HG02970 (cell line): Measurements from ENCODE around the gene CHPT1.
"Not testable (repeated sequence)": the region's sequence is repeated elsewhere in the genome, so short reads cannot be mapped to it uniquely, and the experiment has no call there.

Source experiments
- ATAC-seq: cut with Tn5 transposase; IDR thresholded peaks from one replicate; pipeline ENCODE4 v1.9.1; 2021; ENCODE audit warnings: mild to moderate bottlenecking, moderate library complexity, moderate number of reproducible peaks; ENCODE audit not compliant: unreplicated experiment, low FRiP score

The CHPT1 gene

DNA sequence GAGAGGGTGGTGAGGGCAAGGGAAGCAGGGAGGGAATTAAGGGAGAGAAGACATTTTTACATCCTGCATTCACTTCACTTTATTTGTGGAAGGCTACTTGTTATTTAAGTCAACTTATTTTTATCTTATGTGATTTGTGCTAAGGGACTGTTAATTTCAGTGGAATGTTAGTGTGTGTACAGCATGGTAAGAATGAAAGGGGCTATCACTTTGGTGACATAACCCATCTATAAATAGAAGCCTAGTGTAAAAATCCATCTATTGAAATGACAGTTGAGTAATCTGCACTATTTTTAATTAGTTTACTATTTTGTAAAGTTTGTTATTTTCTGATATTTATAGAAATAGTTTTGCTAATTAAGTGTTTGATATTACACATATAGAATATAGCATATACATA is 16.8 kb upstream of the CHPT1 start:
- ATAC-seq = no peak

DNA sequence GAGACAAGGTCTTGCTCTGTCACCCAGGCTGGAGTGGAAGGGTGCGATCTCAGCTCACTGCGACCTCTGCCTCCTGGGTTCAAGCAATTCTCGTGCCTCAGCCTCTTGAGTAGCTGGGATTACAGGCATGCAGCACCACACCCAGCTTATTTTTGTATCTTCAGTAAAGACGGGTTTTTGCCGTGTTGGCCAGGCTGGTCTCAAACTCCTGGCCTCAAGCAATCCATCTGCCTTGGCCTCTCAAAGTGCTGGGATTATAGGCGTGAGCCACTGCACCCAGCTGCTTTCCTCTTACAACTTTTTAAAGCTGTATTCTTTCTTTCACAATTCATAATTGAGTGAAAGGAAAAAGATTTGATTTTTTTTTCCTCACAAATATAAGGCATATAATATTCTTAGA is 15.8 kb upstream of the CHPT1 start:
- ATAC-seq = not testable (repeated sequence)

DNA sequence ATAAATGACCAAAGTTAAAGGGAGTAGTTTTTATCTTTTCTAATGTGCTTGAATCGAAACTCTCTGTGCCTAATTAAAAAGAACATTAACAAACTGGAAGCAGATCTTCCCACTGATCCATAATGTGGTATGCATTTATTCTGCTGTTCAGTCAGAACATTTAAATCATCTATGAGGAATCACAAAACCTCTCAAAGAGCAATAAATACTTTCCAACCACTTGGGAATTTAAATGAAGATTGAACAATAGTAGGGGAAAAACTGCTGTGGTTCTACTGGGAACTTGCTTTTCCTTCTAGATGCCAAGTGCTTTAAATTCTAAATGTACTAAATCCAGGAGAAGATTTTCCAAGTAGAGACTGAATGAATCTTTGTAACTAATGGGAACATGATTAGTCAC is 12.3 kb upstream of the CHPT1 start:
- no peak for ATAC-seq

DNA sequence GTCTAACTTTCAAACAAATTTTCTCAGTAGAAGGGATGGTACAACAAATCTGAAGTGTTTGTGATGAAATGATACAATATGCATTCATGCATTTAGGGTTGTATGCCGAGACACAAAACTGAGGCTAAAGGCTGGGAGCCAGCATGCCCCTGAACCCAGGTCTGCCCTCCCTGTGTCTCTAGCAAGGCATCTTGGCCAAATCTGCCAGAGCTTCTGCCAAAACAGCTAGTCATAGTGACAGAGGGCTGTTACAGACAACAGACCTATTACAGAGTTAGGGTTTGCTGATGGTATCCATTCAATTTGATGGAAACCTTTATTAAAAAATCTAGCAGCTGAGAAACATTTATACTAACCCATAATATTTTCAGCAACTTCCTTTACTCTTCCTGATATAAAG is 11.3 kb upstream of the CHPT1 start:
- ATAC-seq = no peak

DNA sequence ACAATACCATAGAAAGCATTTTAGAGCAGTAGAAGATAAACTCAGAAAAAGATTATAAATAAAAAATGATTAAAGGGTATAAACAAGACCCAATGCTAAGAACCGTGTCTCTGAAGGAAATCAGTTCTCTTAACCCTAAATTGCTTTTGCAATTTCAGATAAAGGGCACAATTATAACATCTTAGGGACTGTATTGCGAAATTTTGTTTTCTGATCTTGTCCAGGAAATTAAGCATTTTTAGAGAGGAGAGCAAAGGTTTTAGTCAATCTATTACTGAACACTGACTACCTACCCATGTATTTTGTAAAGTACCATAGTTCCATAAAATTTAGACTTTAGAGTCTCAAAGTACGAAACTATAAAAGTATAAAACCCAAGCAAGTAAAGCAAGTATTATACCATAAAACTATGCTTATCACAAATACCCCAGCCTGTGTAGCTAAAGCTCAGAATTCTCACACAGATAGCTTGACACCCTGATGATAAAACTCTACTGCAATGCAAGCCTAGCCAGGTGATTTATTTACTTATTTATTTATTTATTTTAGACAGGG is 6.8 kb upstream of the CHPT1 start:
- no peak for ATAC-seq

DNA sequence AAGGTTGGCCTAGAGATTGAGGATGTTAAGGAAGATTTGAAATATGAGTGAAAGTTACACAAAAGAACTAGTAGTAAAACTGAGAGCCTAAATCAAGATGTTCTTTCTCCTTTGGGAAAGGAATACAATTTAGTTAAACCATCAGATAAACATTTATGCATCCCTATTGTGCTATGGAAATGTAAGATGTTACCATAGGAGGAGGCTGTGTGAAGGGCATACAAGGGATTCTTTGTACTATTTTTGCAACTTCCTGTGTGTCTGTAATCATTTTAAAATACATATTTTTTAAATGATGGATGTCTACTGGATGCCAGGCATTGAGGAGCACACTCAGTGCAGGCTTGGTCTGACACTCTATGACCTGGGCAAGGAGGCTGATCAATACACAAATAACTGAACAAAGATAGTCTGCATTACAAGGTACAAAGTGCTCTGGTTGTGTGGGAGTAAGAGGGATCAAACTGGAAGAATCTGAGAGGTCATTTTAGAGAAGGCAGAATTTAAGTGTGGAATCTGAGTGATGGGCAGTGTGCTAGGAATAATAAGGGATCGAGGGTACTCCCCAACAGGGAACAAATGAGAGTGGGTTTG is 5.8 kb upstream of the CHPT1 start:
- no peak for ATAC-seq

DNA sequence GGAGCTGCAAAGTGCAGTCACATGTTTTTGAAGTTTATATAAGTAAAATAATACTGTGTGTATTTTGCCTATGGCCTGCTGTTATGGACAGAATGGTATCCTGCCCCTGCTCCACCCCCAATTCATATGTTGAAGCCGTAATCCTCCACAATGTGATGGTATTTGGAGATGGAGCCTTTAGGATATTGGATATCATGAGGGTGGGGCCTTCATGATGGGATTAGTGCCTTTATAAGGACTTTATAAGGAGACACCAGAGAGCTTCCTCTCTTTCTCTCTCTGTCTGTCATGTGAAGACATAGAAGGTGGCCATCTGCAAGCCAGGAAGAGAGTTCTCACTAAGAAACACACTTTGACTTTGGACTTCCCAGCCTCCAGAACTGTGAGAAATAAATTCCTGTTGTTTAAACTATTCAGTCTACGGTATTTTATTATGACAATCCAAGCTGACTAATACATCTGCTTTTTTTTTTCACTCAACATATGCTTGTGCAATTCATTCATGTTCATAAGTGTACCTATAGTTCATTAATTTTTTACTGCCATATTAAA is 3.1 kb upstream of the CHPT1 start:
- no peak for ATAC-seq

DNA sequence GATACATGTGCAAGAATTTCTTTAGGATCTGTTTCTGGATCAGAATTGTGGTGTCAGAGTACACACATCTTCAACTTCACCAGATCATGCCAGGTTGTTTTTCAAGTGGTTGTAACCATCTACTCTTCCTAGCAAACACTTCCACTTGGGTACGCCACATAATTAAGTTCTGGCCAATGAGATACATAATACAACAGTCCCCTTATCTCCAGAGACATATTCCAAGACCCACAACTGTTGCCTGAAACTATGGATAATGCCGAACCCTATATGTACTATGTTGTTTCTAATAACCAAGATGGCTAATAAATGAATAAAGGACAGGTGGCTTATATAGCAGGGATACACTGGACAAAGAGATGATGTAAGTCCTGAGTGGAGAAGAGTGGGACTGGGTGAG is 2.5 kb upstream of the CHPT1 start:
- ATAC-seq = no peak

DNA sequence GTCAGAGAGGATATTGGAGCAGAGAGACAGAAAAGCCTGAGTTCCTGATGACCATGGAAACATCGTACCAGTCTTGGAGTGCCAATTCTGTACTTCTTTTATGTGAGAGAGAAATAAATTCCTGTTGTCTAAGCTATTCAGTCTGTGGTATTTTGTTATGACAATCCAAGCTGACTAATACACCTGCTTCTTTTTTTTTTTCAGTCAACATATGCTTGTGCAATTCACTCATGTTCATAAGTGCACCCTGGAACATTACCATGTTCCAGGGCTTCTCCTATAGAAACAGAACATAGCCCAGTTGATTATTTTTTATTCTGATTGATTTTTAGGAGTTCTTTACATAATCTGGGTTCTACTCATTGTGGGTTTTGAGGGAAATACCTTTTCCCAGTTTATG is 1.7 kb upstream of the CHPT1 start:
- no peak for ATAC-seq

DNA sequence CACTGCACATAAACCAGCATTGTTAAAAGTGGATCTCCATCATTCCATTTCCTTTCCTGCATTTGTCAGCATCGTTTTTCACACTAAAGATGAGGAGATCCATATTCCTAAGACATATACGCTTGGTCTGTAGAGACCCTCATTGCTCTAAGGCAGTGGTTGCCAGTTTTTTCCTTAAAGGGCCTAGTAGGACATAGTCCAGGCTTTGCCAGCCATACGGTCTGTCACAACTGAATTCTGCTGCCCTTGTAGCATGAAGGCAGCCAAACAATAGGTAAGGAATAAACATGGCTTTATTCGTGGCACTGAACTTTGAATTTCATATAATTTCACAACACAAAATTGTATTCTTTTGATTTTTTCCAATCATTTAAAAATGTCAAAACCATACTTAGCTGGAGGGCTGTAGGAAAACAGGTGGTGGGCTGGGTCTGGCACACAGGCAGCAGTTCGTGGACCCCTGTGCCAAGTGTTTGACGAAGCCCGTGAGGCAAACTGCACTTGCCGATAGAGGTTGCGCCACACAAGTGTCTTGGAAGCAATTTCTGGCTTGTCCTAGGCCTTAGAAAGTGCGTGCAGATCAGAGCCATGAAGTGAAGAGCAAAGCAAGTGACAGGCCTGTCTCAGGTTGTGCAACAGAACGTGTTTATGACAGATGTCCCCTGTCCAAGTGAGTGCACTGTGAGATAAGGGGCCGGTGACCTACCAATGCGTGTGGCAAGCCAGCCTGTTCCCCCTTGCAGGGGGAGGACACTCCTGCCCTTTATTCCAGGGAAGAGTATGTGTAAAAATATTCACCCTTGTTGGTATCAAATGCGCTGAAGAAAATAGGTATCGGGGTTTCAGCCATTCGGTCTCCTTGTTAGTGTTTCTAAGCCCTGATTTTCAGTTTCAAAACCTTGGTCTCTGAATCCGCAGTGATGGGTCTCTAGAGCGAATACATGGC is 916 bp upstream of the CHPT1 start:
- peak; percentile 23 for ATAC-seq

DNA sequence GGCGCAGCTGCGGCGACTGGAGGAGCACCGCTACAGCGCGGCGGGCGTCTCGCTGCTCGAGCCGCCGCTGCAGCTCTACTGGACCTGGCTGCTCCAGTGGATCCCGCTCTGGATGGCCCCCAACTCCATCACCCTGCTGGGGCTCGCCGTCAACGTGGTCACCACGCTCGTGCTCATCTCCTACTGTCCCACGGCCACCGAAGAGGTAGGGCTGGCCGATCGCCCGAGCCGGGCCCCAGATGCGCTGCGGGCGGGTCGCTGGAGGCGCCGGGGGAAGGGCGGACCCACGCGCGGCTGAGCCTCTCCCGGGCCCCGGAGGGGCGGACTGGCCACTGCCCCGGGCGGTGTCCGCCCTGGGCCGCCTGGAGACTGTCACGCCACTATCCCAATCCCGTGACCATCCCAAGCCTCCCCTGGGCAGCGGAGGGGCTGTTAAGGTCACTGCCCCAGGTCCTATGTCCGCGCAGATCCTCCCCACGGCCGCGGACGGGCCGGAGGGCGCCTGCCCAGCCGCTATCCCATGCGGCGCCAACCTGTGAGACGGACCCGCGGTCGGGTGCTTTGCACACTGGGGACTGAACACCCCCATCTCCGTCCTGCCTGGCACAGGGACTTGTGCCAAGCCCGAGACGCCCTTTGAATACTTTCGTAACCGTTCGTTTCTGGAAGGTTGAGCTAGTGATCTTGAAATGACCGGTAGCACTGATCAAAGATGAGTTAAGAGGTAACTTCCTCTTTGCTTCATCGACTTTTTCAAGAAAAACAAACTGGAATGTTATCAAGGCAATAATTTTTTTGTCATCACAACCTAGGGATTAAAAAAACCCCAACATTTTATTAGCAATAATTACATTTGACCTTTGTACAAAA is 725 bp downstream of the CHPT1 start:
- ATAC-seq = peak; percentile 14

DNA sequence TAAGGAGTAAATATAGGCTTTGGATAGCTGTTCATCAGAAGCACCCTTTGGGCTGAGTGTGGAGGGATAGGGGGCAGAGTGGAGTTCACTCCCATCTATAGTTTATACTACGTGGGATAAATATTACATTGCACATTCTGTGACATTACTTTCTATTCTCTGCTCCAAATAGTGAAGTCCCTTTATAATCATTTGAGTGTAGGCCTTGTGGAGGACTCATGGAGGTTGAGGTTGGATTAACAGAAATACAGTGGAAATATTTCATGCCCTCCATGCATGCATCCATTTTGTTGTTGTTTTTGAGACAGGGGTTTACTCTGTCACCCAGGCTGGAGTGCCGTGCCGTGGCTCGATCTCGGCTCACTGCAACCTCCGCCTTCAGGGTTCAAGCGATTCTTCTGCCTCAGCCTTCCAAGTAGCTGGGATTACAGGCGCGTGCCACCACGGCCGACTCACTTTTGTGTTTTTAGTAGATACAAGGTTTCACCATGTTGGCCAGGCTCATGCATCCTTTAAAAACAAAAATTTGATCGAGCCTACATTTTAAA is 1.4 kb downstream of the CHPT1 start:
- no peak for ATAC-seq

DNA sequence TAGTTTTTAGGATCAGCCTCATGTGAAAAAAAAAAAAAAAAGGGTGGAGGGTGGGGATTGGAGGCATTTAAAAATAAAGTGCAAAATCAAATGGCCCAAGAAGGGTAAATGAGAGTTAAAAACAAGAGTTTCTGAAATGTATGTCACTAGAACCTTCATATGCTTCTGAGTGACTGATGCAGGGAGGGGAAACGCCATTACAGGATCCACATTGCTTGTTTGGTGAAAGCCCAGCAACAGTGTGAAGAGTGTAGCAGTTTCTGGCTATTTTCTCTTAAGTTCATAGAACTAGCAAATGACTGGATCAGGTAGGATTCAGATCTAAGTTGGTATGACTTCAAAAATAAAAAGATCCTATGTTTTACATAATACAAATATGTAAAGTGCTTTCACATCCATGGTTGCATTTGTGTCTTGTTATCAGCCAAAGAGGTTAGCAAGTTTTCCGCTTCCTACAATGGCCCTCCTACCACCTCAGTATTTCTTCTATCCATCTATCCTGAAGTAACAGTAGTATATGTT is 2.9 kb downstream of the CHPT1 start:
- ATAC-seq = no peak

DNA sequence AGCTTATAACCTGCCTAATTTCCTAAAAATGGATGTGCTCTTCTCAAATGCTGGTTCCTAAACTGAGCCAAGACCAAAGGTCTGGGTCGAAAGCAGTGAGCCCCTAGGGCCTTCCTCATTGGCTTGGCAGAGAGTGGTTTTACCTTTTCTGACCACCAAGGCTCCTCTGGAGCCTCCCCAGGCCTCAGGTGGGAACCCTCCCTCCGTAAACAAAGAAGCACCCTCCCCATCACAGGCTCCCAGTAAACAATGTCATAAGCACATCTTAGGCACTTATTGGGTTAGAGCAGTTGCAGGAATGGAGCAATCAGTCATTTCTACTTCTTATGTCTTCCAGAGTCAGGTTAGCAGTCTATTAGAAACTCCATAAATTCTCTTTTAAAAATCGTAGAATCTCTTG is 6.0 kb downstream of the CHPT1 start:
- ATAC-seq = no peak

DNA sequence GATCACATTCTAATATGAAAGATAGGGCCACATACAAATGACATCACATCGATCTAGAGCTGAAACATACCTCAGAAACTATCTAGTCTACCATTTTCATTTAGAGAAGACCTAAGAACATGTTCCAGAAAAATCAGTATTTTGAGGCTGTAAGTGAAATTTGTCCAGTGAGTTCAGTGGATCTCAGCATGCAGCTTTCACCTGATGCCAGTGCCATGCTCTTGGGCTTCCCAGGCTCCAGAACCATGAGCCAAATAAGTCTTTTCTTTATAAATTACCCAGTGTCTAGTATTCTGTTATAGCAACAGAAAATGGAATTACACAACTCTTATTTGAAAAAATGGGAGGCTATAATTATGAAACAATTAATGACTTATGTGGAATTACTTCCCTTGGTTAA is 9.0 kb downstream of the CHPT1 start:
- ATAC-seq = no peak

DNA sequence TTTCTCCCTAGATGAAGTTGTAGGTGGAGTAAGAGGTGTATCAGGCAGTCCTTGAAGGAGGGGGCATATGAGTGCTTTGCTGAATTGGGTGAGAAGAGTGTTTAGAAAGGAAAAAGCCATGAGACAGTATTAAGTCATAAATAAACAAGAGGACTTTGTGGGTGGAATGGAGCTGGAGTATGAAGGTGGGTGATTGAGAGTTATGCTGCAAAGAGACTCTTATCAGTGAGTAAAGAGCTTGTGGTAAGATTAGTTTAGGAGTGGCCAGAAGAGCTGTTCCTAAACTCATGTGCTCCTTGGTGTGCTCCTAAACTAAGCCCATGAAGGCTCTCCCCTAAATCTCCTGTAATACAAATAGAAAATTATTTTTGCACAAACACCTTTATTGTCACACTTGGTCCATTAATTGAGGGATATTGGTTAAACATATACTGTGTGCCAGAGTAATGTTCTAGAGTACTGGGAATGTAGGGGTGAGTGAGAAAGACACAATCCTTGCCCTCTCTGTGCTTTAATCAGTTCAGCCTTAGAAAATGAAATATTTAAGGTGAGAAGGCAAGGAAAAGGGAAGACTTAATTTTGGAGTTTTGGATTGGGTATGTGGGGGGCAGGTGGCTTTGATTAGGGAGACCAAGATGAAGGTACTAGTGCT is 9.8 kb downstream of the CHPT1 start:
- no peak for ATAC-seq

DNA sequence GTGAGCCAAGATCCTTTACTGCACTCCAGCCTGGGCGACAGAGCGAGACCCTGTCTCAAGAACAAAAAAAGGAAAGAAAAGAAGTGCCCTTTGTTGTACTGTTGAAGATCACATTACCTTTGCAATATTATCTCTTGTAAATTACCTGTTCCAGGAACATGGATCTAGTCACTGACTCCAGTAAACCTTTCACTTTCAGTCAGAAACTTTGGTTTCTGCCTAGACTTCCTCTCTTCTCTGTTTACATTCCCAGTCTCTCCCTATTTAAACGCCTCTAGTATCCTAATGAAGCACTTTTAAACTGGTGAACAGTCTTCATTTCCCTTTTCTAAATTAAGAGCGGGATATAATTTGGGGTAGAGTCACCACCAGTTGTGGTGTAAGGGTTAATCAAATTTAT is 12.8 kb downstream of the CHPT1 start:
- no peak for ATAC-seq

DNA sequence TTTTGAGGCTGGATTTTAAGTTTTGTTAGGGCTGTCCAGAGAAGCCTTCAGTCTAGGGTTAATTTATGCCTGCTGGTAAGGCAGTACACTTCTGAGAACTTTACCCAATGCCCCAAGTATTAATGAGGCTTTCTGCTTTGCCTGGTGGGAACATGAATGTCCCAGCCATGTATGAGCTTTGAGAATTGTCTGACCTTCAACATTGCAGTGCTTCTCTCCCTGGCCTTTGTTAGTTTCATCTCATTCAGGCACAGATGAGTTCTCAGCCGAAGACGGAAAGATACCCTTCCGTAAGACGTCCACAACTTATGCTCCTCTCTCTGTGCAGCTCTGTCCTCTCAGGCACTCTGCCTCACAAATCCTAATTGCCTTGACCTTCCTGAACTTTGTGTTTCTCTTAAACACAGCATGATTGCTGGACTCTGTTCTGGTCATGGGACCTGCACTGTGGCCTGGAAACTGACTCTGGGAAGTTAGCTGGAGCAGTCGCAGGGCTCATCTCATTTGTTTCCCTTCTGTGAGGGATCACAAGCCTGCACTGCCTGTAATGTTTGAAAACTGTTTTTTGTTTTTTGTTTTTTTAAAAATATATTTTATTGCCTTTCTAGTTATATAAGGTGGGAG is 15.7 kb downstream of the CHPT1 start:
- no peak for ATAC-seq

DNA sequence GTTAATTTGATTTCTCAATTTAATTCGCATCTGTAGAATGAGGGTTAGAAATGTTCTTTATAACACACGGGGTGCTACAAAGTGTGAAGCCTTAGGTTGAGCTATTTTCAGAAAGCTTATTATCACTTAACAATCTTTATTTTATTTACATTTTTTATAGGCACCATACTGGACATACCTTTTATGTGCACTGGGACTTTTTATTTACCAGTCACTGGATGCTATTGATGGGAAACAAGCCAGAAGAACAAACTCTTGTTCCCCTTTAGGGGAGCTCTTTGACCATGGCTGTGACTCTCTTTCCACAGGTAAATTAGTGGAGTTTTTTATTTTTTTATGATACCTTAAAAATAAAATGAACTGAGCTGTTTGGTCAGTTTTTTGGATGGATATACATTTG is 16.5 kb downstream of the CHPT1 start:
- no peak for ATAC-seq
